Measurements from ENCODE around the gene AFG3L2.

Gene AFG3L2

GRCh38 chr18:12282442-12283039 lies 94.5 kb downstream of the AFG3L2 start:
- no peak overlapping the region for H3K4me3 ChIP-seq (ENCODE audit: low read length)
- DNase-seq (ENCODE audit: low read depth) = peak; percentile 94
- TF ChIP-seq CTCF (IDR thresholded peaks at IDR 0.05; ENCODE audit: insufficient read depth, low read depth, low read length, missing control alignments) = no peak

GRCh38 chr18:12281861-12282260 lies 95.2 kb downstream of the AFG3L2 start:
- DNase-seq (ENCODE audit: low read depth) = no peak
- no peak overlapping the region for H3K4me3 ChIP-seq (ENCODE audit: low read length)
- TF ChIP-seq CTCF (IDR thresholded peaks at IDR 0.05; ENCODE audit: insufficient read depth, low read depth, low read length, missing control alignments) = no peak

GRCh38 chr18:12279781-12280531 lies 97.1 kb downstream of the AFG3L2 start:
- no peak for DNase-seq (ENCODE audit: low read depth)
- H3K4me3 ChIP-seq (ENCODE audit: low read length) = no peak overlapping the region
- TF ChIP-seq CTCF (IDR thresholded peaks at IDR 0.05; ENCODE audit: insufficient read depth, low read depth, low read length, missing control alignments) = no peak
